H9 (cell line): ENCODE measurements around the gene METTL22. TPM values are rescaled to one million over a fixed set of nuclear protein-coding genes. Genes with fewer than 3 reads are reported as not detected.

Experiments used
- DNase-seq: peaks from one replicate; pipeline ENCODE4 v3.0.0-alpha.2; 2017
- H2AFZ ChIP-seq: one replicate; pipeline ENCODE4 v1.6.1; 2013; ENCODE audit warnings: mild to moderate bottlenecking, low read length, control low read depth, moderate library complexity
- H2AK5ac ChIP-seq: 2 replicates; pipeline ENCODE4 v1.6.1; 2013; ENCODE audit warnings: low read length, control low read depth, mixed read lengths; ENCODE audit not compliant: insufficient read length
- H2BK120ac ChIP-seq: one replicate; pipeline ENCODE4 v1.6.1; 2013; ENCODE audit warnings: low read depth, mild to moderate bottlenecking, low read length, control low read depth, inconsistent platforms; ENCODE audit not compliant: poor library complexity, severe bottlenecking
- H2BK12ac ChIP-seq: 2 replicates; pipeline ENCODE4 v1.6.1; 2013; ENCODE audit warnings: low read length, control low read depth, mixed read lengths, low read depth; ENCODE audit not compliant: insufficient read length
- H2BK15ac ChIP-seq: 2 replicates; pipeline ENCODE4 v1.6.1; 2013; ENCODE audit warnings: low read depth, low read length, control low read depth
- H2BK20ac ChIP-seq: one replicate; pipeline ENCODE4 v1.6.1; 2013; ENCODE audit warnings: low read depth, mild to moderate bottlenecking, low read length, control low read depth, inconsistent platforms; ENCODE audit not compliant: poor library complexity, severe bottlenecking
- H2BK5ac ChIP-seq: 2 replicates; pipeline ENCODE4 v1.6.1; 2013; ENCODE audit warnings: low read length, control low read depth, mixed read lengths; ENCODE audit not compliant: insufficient read length
- H3K14ac ChIP-seq: 2 replicates; pipeline ENCODE4 v1.6.1; 2013; ENCODE audit warnings: low read length, control low read depth; ENCODE audit not compliant: insufficient read depth
- H3K18ac ChIP-seq: 2 replicates; pipeline ENCODE4 v1.6.1; 2013; ENCODE audit warnings: low read depth, mild to moderate bottlenecking, mixed read lengths, low read length, control low read depth; ENCODE audit not compliant: insufficient read length
- H3K23ac ChIP-seq: 2 replicates; pipeline ENCODE4 v1.6.1; 2013; ENCODE audit warnings: low read length, control low read depth, mixed read lengths, low read depth; ENCODE audit not compliant: insufficient read length
- H3K23me2 ChIP-seq: 2 replicates; pipeline ENCODE4 v1.6.1; 2013; ENCODE audit warnings: low read depth, mild to moderate bottlenecking, mixed read lengths, low read length, control low read depth; ENCODE audit not compliant: insufficient read length, poor library complexity, severe bottlenecking
- H3K27ac ChIP-seq: 2 replicates; pipeline ENCODE4 v1.5.1; 2013; ENCODE audit warnings: low read length, control low read depth, mixed read lengths, low read depth; ENCODE audit not compliant: insufficient read length
- H3K27me3 ChIP-seq: 2 replicates; pipeline ENCODE4 v1.6.1; 2013; ENCODE audit warnings: low read length, control low read depth, inconsistent platforms; ENCODE audit not compliant: insufficient read depth
- H3K4ac ChIP-seq: 2 replicates; pipeline ENCODE4 v1.6.1; 2013; ENCODE audit warnings: low read depth, mild to moderate bottlenecking, control low read depth, inconsistent platforms, low read length, moderate library complexity
- H3K4me1 ChIP-seq: 2 replicates; pipeline ENCODE4 v1.6.1; 2013; ENCODE audit warnings: low read length, control low read depth, inconsistent platforms; ENCODE audit not compliant: insufficient read depth
- H3K4me2 ChIP-seq: 2 replicates; pipeline ENCODE4 v1.6.1; 2013; ENCODE audit warnings: low read length, control low read depth, mixed read lengths; ENCODE audit not compliant: insufficient read length, insufficient read depth
- H3K56ac ChIP-seq: 2 replicates; pipeline ENCODE4 v1.6.1; 2013; ENCODE audit warnings: low read depth, mild to moderate bottlenecking, mixed read lengths, low read length, control low read depth; ENCODE audit not compliant: insufficient read length
- H3K79me1 ChIP-seq: 2 replicates; pipeline ENCODE4 v1.6.1; 2013; ENCODE audit warnings: low read depth, mild to moderate bottlenecking, moderate library complexity, low read length, control low read depth, inconsistent platforms; ENCODE audit not compliant: insufficient read depth, poor library complexity, severe bottlenecking
- H3K79me2 ChIP-seq: 2 replicates; pipeline ENCODE4 v1.6.1; 2013; ENCODE audit warnings: low read length, control low read depth, inconsistent platforms; ENCODE audit not compliant: insufficient read depth
- H3K9ac ChIP-seq: 2 replicates; pipeline ENCODE4 v1.6.1; 2013; ENCODE audit warnings: low read length, control low read depth, mixed read lengths; ENCODE audit not compliant: insufficient read length; ENCODE audit errors: extremely low read depth
- H3K9me3 ChIP-seq: one replicate; pipeline ENCODE4 v1.6.1; 2013; ENCODE audit warnings: low read depth, low read length, inconsistent platforms; ENCODE audit not compliant: control insufficient read depth
- H3T11ph ChIP-seq: one replicate; pipeline ENCODE4 v1.6.1; 2013; ENCODE audit warnings: mild to moderate bottlenecking, low read length, control low read depth, inconsistent platforms
- H4K20me1 ChIP-seq: one replicate; pipeline ENCODE4 v1.6.1; 2013; ENCODE audit not compliant: control insufficient read depth, insufficient read length, insufficient read depth
- H4K5ac ChIP-seq: 2 replicates; pipeline ENCODE4 v1.6.1; 2013; ENCODE audit warnings: low read depth, mild to moderate bottlenecking, mixed read lengths, low read length, control low read depth; ENCODE audit not compliant: insufficient read length
- H4K8ac ChIP-seq: replicated peaks from 2 replicates; pipeline ENCODE4 v1.6.1; 2013; ENCODE audit warnings: low read length, control low read depth, mixed read lengths, low read depth; ENCODE audit not compliant: insufficient read length
- H4K91ac ChIP-seq: 2 replicates; pipeline ENCODE4 v1.6.1; 2013; ENCODE audit warnings: low read depth, mild to moderate bottlenecking, moderate library complexity, mixed read lengths, low read length, control low read depth; ENCODE audit not compliant: insufficient read length
- H3K27ac Mint-ChIP-seq, 3 experiments: 2 replicates in 2 of 3; 3 replicates in 1 of 3; pipeline ENCODE4 v1.8.0; 2020 to 2021; ENCODE audit warnings: mixed read lengths in 3 of 3, mild to moderate bottlenecking in 1 of 3, moderate library complexity in 1 of 3
- H3K27me3 Mint-ChIP-seq: 2 replicates; pipeline ENCODE4 v1.8.0; 2021; ENCODE audit warnings: low read depth, mild to moderate bottlenecking, moderate library complexity, mixed read lengths
- H3K36me3 Mint-ChIP-seq, 3 experiments: 2 replicates in 2 of 3; 3 replicates in 1 of 3; pipeline ENCODE4 v1.8.0; 2020 to 2021; ENCODE audit warnings: low read depth in 3 of 3, mixed read lengths in 3 of 3; ENCODE audit not compliant: insufficient read depth in 1 of 3
- H3K4me1 Mint-ChIP-seq, 2 experiments: 2 replicates each; pipeline ENCODE4 v1.8.0; 2020; ENCODE audit warnings: mixed read lengths in 2 of 2
- H3K4me3 Mint-ChIP-seq, 2 experiments: 2 replicates in 1 of 2; 3 replicates in 1 of 2; pipeline ENCODE4 v1.8.0; 2020 to 2021; ENCODE audit warnings: mild to moderate bottlenecking in 2 of 2, mixed read lengths in 2 of 2, moderate library complexity in 1 of 2
- H3K9me3 Mint-ChIP-seq, 2 experiments: 2 replicates in 1 of 2; 3 replicates in 1 of 2; pipeline ENCODE4 v1.8.0; 2020; ENCODE audit warnings: mild to moderate bottlenecking in 2 of 2, mixed read lengths in 2 of 2, moderate library complexity in 1 of 2
- CTCF ChIP-seq: fragments of 200-600 bp; sonication (generic); conservative IDR thresholded peaks from 3 replicates; pipeline ENCODE4 v1.8.0; 2021; ENCODE audit warnings: antibody characterized with exemption, mild to moderate bottlenecking
- WGBS: extraction: QIAGEN DNeasy Blood & Tissue Kit; methylation state at CpG from one replicate; pipeline ENCODE4 v1.1.7; 2013; ENCODE audit warnings: missing lambda C conversion rate, low lambda C conversion rate, mixed read lengths; ENCODE audit not compliant: insufficient read length; ENCODE audit errors: extremely low coverage; 5-methylcytosine and 5-hydroxymethylcytosine counted together
- total RNA-seq: library from RNA; stranded (reverse); gene quantifications from 2 replicates; pipeline ENCODE4 v1.2.1, GENCODE V29; 2021

The METTL22 gene
- total RNA-seq, 1 experiment from 2014 or later, result 51.9 TPM

GRCh38 chr16:8576141-8577004 lies 45.1 kb upstream of the METTL22 start:
- no CpG with 5 or more reads among the region's 4 CpGs for WGBS
- H3K27ac ChIP-seq, result no peak overlapping the region

More at GRCh38 chr16:8576141-8577004, 45.1 kb upstream of the METTL22 start:
- no peak overlapping the region for H3K4me2 ChIP-seq
- H3T11ph ChIP-seq, result no peak overlapping the region
- H2AFZ ChIP-seq, result no peak overlapping the region
- H3K23ac ChIP-seq, result no peak overlapping the region
- no peaks in the 10 kb centered on the region for H3K79me2 ChIP-seq
- no peaks in the 10 kb centered on the region for H3K9me3 ChIP-seq
- H2BK12ac ChIP-seq, result no peak overlapping the region
- DNase-seq, result no peak
- H3K27ac Mint-ChIP-seq, result peak overlapping the region in 1 of 3 experiments; percentile 14; a peak in 2 of 7 replicates
- H2BK120ac ChIP-seq, result no peak overlapping the region
- H4K91ac ChIP-seq, result no peak overlapping the region
- no peak overlapping the region for H2AK5ac ChIP-seq
- H2BK20ac ChIP-seq, result no peak overlapping the region
- no peaks in the 10 kb centered on the region for H3K23me2 ChIP-seq
- no peaks in the 10 kb centered on the region for H3K79me1 ChIP-seq
- H3K27me3 Mint-ChIP-seq, result peaks cover 4% of the 10 kb centered on the region
- TF ChIP-seq CTCF, result no peak
- H4K20me1 ChIP-seq, result no peaks in the 10 kb centered on the region
- H2BK15ac ChIP-seq, result no peak overlapping the region
- H3K18ac ChIP-seq, result no peak overlapping the region
- H4K5ac ChIP-seq, result no peak overlapping the region
- H3K4me1 ChIP-seq, result no peaks in the 10 kb centered on the region; the same call in 1 of the 2 replicates
- peaks cover 20 to 22% of the 10 kb centered on the region in 2 experiments for H3K4me1 Mint-ChIP-seq
- no peak overlapping the region for H3K56ac ChIP-seq
- no peaks in the 10 kb centered on the region for H3K36me3 Mint-ChIP-seq
- no peak overlapping the region for H2BK5ac ChIP-seq
- peaks cover 2 to 4% of the 10 kb centered on the region in 2 experiments; a peak in 3 of 5 replicates for H3K9me3 Mint-ChIP-seq
- H3K9ac ChIP-seq, result no peak overlapping the region
- H3K14ac ChIP-seq, result no peak overlapping the region
- H3K4me3 Mint-ChIP-seq, result no peak overlapping the region
- no peaks in the 10 kb centered on the region for H3K27me3 ChIP-seq
- no peak overlapping the region for H4K8ac ChIP-seq
- H3K4ac ChIP-seq, result no peak overlapping the region
